COLO829 (cell line): Measurements from ENCODE around the gene IL1RN.
"Not testable (repeated sequence)": the region's sequence is repeated elsewhere in the genome, so short reads cannot be mapped to it uniquely, and the experiment has no call there.

Source experiments
- DNase-seq: peaks from one replicate; pipeline ENCODE4 v3.0.0; 2012; ENCODE audit warnings: low spot score

IL1RN gene, protein sequence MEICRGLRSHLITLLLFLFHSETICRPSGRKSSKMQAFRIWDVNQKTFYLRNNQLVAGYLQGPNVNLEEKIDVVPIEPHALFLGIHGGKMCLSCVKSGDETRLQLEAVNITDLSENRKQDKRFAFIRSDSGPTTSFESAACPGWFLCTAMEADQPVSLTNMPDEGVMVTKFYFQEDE

DNA sequence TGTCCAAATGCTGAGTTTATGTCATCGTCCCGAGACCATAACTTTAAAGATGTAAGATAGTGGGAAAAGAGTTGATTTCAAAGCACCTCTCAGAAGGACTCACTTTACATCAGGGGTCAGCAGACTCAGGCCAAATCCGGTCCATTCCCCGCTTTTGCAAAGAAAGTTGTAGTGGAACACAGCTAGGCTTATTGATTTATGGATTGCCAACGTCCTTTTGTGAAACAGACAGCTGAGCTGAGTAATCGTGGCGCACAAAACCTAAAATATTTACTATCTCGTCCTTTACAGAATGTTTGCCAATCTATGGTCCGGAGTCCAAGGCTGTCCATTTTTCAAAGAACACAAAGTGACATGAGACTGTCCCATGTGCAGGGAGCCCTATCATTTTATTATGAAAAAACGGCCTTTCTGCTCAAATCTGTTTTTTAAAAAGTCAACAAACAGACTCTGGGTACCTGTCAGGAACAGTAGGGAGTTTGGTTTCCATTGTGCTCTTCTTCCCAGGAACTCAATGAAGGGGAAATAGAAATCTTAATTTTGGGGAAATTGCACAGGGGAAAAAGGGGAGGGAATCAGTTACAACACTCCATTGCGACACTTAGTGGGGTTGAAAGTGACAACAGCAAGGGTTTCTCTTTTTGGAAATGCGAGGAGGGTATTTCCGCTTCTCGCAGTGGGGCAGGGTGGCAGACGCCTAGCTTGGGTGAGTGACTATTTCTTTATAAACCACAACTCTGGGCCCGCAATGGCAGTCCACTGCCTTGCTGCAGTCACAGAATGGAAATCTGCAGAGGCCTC lies at the start of gene IL1RN:
Gene IL1RN, plus strand, starts transcription at position 754 of the 801 bp plus-strand sequence. Its CDS starts 27 bp downstream, at position 781.
- no peak for DNase-seq

- no peak for DNase-seq
Observed at GRCh38 chr2:113077921-113078320, 49.5 kb upstream of the IL1RN start.

- peak; percentile 50 for DNase-seq
Observed at GRCh38 chr2:113078350-113078839, 49.0 kb upstream of the IL1RN start.

DNA sequence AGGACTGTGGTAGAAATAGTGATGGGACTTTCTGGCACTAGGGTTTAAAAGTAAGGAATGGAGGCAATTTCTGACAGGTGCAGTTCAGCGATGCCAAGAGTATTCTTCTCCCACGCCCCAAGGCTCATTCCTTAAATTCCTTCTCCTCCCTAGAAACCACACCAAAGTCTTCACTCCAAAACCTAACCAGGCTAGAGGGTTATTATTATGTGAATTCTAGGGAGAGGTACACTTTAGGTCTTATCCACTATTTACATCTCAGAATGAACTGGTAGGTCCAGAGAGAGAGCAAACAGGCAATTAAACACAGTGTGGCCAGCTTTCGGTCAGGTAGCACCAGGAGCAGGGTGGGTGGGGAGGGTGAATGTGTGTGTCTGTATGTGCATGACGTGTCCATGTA lies 48.3 kb upstream of the IL1RN start:
- no peak for DNase-seq

DNA sequence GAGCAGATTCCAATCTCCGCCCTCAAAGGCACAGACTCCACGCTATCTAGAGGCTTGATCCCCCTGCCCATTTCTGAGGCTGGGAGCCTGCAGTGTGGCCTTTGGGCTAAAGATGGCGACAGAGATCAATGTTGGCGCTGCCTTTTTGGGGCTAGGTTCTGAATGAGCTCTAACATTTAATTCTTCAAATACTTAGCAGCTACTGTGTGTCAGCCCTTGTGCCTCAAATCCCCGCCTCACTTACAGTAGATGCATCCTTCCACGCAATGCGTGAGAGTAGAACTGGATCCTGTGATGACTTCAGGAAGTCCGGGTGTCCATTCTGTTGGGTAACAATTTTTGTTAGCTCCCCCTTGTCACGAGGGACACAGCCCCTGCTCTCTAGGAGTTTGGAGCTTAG lies 47.3 kb upstream of the IL1RN start:
- DNase-seq = peak; percentile 45

DNA sequence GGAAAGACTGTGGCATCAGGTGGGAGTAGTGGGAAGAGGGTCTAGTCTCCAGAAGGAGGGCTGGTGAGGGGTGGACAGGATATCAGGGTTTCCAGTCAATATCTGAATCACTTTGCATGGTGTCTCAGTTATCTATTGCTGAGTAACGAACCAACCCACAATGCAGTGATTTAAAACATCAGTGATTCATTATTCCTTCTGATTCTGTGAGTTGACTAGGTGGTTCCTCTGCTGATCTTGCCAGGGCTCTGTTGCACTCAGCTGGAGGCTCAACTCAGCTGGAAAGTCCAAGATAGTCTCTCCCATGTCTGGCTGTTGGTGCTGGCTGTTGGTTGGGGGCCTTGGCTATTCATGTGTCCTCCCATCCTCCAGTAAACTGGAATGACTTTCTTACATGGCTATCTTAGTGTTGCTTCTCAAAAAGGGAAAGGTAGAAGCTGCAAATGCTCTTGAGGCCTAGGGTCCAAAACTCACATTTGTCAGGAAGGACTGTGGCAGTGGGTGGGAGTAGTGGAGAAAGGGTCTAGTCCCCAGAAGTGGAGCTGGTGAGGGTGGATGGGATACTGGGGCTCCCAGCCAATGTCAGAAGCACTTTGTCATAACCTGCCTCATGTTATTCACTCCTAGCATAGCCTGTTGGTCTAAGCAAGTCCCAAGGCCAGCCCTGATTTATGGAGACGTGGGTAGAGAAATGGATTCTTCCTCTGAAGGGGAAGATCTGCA lies 45.7 kb upstream of the IL1RN start:
- no peak for DNase-seq

- no peak for DNase-seq
Observed at GRCh38 chr2:113083296-113083695, 44.1 kb upstream of the IL1RN start.

DNA sequence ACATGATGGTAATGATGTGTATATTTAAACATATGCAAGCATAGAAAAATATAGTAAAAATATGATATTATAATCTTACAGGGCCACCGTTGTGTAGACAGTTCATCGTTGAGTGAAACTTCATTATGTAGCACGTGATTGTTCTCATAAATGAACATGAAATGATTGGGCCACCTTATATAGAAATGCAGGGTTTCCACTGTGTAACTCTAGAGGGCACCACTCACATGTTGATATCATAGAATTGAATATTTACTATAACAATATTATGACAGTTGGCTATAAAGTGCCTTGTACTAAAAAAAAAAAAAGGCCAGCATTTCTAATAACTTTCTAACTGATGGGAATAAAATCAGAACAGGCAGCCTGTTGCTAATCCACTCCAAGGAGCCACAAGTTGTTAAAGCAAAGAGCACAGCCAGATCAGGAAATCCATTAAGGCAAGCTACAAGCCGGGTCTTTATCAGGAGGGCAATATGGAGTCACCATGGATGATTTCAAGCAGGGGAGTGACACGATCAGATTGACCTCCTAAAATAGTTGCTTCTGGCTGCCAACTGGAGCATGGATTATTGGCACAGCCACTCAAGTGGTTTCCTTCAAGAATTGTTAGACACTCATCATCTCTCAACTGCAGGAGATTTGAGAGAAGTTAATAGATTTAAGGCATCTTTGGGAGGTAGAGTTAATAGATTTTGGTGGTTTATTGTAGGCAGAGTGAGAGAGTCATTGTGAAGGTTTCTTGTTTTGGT lies 43.0 kb upstream of the IL1RN start:
- DNase-seq = peak; percentile 34

- no peak for DNase-seq
Observed at GRCh38 chr2:113085542-113085941, 41.9 kb upstream of the IL1RN start.

DNA sequence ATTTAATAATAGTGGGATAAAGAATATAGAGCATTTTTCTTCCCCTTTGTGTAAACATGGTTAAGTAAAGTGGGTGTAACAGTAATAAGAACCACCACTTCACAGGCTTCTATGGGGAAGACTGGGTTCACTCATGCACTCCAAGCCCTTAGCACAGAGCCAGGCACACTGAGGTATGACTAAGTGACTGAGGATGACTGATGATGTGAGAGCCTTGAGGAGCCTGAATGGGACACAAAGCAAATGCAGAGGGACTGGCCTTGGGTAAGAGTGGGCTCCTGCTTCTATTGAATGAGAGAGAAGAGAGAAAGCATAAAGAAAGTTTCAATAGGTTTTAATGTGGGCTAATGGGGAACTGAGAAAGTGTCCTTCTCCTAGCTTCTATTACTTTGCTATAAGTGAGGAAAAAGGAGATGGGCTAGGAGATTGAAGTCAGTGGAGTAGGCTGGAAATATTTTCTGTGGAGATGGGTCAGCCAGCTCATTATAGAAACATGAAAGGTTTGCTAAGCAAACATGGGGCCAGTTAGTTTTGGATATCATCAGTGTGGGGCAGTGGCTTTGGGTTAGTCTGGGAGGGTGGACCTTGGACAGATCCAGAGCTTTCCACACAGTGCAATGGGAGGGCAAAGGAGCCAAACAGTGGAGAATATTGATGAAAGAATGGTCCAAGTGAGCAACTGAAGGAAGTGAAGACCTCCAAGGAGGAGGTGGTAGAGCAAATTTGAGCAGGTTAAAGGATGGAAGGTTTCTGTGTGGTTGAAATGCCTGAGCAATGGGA lies 39.0 kb upstream of the IL1RN start:
- DNase-seq = no peak

DNA sequence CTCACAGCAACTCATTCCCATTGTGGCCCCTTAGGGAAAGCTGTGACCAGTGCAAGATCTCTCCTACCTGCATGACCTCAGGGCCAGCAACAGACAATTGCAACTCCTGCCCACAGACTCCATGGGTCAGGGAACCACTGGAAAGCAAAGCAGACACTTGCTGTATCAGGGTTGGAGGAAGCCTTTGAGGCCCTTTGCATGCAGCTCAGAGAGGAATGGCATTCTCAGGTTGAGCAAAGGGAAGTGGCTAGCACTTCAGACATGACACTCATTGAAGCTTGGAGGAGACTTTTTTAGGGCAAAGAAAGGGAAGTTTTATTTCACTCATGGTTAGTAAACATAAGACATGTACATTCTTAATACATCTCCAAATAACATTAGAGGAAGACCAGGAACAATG lies 37.5 kb upstream of the IL1RN start:
- no peak for DNase-seq

DNA sequence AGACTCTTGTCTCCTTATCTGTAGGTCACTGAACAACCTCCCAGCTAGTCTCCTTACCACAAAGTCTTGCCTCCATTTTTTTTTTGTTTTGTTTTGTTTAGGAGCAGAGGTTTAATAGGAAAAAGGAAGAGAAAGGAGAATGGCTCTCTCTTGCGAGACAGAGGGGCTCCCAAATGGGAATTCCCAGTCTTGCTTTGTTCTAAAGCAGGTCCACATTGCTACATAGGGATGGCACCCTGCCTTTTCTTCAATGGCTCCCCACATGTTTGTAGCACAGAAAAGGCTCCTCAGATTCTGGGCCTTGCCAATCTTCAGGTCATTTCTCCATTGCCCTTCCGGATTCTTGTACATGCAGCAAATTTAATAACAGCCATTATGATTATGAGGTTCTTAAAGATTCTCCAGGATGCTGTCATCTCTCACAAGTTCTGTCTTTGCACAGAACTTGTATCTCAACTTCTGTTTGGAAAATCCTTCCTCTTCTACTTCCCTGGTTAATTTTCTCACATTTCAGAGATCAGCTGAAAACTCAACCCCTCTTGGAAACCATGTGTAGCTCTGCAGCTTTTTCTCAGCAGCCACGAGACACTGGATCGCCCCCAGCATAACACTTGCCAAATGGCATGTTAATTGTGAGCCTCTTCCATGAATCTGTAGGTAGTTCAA lies 36.0 kb upstream of the IL1RN start:
- no peak for DNase-seq

- DNase-seq = no peak
Observed at GRCh38 chr2:113092864-113093612, 34.4 kb upstream of the IL1RN start.

DNA sequence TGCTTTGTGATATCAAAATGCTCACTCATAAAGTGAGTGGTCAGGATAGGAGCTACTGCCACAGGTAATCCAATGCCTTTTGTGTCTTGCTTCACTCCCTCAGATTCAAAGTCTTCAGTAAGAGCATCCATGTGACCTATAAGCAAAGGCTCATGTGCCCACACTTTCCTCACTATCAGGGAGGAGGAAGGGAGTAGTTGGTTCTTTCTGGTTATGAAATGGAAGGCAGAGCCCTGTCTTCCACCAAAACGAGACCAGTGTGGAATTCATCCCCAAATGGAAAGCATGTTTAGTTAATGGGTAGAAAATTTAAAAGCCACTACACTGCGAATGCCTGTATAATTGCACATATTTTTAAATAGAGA lies 33.8 kb upstream of the IL1RN start:
- no peak for DNase-seq

GRCh38 chr2:113096306-113096705 lies 31.1 kb upstream of the IL1RN start:
- DNase-seq = not testable (repeated sequence)

DNA sequence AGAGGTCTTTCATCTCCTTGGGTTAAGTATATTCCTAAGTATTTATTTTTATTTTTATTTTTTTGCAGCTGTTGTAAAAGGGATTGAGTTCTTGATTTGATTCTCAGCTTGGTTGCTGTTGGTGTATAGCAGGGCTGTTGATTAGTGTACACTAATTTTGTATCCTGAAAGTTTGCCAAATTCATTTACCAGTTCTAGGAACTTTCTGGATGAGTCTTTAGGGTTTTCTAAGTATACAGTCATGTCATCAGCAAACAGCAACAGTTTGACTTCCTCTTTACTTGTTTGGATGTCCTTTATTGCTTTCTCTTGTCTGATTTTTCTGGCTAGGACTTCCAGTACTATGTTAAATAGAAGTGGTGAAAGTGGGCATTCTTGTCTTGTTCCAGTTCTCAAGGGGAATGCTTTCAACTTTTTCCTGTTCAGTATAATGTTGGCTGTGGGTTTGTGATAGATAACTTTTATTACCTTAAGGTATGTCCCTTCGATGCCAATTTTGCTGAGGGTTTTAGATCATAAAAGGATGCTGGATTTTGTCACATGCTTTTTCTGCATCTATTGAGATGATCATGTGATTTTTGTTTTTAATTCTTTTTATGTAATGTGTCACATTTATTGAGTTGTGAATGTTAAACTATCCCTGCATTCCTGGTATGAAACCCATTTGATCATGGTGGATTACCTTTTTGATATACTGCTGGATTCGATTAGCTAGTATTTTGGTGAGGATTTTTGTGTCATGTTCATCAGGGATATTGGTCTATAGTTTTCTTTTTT lies 30.4 kb upstream of the IL1RN start:
- not testable (repeated sequence) for DNase-seq

DNA sequence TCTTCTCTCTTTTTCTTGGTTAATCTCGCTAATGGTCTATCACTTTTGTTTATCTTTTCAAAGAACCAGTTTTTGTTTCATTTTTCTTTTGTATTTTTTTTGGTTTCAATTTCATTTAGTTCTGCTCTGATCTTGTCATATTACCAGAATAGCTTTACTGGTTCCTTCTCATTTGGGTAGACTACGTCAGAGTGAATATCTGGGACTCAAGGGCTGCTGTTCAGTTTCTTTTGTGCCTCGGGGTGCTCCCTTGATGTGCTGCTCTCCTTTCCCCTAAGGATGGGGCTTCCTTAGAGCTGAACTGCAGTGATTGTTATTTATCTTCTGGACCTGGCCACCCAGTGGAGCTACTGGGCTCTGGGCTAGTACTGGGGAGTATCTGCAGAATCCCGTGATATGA lies 29.4 kb upstream of the IL1RN start:
- no peak for DNase-seq

DNA sequence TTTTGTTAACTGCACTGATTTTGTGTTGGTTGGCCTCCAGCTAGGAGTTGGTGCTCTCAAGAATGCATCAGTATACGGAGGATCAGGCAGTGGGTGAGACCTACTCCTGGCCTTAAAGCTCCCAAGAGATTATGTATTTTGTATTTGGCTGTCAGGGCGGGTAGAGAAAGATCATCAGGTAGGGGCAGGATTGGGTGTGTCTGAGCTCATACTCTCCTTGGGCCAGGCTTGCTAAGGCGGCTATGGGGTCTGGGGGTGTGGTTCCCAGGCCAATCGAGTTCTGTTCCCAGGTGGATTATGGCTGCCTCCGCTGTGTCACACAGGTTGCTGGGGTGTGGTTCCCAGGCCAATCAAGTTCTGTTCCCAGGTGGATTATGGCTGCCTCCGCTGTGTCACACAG lies 28.9 kb upstream of the IL1RN start:
- DNase-seq = no peak

- DNase-seq = no peak
Observed at GRCh38 chr2:113102133-113102532, 25.3 kb upstream of the IL1RN start.
